ENCODE data around the gene HERC2. TPM values are rescaled to one million over a fixed set of nuclear protein-coding genes. Genes with fewer than 3 reads are reported as not detected.

Gene HERC2
- total and polyA plus RNA-seq, 4 donors: 14.6 to 45.4 (median 26.6) TPM

DNA sequence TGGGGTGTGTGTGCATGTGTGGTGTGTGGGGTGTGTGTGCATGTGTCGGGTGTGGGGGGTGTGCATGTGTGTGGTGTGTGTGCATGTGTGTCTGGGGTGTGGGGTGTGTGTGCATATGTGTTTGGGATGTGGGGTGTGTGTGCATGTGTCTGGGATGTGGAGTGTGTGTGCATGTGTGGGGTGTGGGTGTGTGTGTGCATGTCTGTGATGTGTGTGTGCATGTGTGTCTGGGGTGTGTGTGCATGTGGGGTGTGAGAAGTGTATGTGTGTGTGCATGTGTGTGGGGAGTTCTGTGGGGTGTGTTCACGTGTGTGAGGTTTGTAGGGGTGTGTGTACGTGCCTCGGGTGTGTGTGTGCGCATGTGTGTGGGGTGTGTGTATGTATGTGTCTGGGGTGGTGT, 216.2 kb downstream of the HERC2 start (continued):
- TF ChIP-seq HNF4G (IDR thresholded peaks at IDR 0.05) (no peak), GABPA (IDR thresholded peaks at IDR 0.05 in 1 of 2, conservative IDR thresholded peaks at IDR 0.05 in 1 of 2) (no peak), NR2F2 (IDR thresholded peaks at IDR 0.05) (no peak)

DNA sequence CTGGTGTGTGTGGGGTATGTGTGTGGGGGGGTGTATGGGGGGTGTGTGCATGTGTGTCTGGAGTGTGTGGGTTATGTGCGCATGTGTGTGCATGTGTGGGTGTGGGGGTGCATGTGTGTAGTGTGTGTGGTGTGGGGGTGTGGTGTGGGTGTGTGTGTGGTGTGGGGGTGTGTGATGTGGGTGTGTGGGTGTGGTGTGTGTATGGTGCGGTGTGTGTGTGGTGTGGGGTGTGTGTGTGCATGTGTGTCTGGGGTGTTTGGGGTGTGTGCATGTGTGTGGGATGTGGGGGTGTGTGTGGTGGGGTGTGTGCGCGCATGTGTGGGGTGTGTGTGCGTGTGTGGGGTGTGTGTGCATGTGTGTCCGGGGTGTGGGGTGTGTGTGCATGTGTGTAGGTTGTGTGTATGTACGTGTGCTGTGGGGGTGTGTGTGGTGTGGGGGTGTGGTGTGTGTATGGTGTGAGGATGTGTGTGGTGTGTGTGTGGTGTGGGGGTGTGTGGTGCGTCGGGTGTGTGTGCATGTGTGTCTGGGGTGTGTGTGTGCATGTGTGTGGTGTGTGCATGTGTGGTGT, 216.7 kb downstream of the HERC2 start:
- H3K27me3 ChIP-seq (ENCODE audit: control insufficient read depth in 4 of 4, insufficient read depth in 4 of 4, low read length in 3 of 4): no peaks in the 10 kb centered on the region
- WGBS: 96% methylated on average over 9 of the region's 9 CpGs
- no peaks in the 10 kb centered on the region for H3K9me3 ChIP-seq (ENCODE audit: control insufficient read depth in 4 of 4, low read length in 3 of 4)
- no peak for TF ChIP-seq JUND (IDR thresholded peaks at IDR 0.05)
- no peak for TF ChIP-seq NR2F2 (IDR thresholded peaks at IDR 0.05)
- TF ChIP-seq, protein P1, sequence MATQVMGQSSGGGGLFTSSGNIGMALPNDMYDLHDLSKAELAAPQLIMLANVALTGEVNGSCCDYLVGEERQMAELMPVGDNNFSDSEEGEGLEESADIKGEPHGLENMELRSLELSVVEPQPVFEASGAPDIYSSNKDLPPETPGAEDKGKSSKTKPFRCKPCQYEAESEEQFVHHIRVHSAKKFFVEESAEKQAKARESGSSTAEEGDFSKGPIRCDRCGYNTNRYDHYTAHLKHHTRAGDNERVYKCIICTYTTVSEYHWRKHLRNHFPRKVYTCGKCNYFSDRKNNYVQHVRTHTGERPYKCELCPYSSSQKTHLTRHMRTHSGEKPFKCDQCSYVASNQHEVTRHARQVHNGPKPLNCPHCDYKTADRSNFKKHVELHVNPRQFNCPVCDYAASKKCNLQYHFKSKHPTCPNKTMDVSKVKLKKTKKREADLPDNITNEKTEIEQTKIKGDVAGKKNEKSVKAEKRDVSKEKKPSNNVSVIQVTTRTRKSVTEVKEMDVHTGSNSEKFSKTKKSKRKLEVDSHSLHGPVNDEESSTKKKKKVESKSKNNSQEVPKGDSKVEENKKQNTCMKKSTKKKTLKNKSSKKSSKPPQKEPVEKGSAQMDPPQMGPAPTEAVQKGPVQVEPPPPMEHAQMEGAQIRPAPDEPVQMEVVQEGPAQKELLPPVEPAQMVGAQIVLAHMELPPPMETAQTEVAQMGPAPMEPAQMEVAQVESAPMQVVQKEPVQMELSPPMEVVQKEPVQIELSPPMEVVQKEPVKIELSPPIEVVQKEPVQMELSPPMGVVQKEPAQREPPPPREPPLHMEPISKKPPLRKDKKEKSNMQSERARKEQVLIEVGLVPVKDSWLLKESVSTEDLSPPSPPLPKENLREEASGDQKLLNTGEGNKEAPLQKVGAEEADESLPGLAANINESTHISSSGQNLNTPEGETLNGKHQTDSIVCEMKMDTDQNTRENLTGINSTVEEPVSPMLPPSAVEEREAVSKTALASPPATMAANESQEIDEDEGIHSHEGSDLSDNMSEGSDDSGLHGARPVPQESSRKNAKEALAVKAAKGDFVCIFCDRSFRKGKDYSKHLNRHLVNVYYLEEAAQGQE (IDR thresholded peaks at IDR 0.05): no peak
- TF ChIP-seq HNF4G (IDR thresholded peaks at IDR 0.05): no peak
- no peak for TF ChIP-seq RXRA (IDR thresholded peaks at IDR 0.05)
- no peak for TF ChIP-seq EGR1 (IDR thresholded peaks at IDR 0.05; ENCODE audit: low read depth in 2 of 2)
- TF ChIP-seq, protein P2, sequence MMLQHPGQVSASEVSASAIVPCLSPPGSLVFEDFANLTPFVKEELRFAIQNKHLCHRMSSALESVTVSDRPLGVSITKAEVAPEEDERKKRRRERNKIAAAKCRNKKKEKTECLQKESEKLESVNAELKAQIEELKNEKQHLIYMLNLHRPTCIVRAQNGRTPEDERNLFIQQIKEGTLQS (IDR thresholded peaks at IDR 0.05): no peak
- no peak for TF ChIP-seq GABPA (IDR thresholded peaks at IDR 0.05 in 1 of 2, conservative IDR thresholded peaks at IDR 0.05 in 1 of 2)
- TF ChIP-seq, protein P3, sequence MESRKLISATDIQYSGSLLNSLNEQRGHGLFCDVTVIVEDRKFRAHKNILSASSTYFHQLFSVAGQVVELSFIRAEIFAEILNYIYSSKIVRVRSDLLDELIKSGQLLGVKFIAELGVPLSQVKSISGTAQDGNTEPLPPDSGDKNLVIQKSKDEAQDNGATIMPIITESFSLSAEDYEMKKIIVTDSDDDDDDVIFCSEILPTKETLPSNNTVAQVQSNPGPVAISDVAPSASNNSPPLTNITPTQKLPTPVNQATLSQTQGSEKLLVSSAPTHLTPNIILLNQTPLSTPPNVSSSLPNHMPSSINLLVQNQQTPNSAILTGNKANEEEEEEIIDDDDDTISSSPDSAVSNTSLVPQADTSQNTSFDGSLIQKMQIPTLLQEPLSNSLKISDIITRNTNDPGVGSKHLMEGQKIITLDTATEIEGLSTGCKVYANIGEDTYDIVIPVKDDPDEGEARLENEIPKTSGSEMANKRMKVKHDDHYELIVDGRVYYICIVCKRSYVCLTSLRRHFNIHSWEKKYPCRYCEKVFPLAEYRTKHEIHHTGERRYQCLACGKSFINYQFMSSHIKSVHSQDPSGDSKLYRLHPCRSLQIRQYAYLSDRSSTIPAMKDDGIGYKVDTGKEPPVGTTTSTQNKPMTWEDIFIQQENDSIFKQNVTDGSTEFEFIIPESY (IDR thresholded peaks at IDR 0.05): no peak
- TF ChIP-seq HNF4A (conservative IDR thresholded peaks at IDR 0.05): no peak
- TF ChIP-seq, protein P4, sequence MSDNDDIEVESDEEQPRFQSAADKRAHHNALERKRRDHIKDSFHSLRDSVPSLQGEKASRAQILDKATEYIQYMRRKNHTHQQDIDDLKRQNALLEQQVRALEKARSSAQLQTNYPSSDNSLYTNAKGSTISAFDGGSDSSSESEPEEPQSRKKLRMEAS (IDR thresholded peaks at IDR 0.05): no peak
- no peak for TF ChIP-seq YY1 (IDR thresholded peaks at IDR 0.05)
- TF ChIP-seq FOXA2 (IDR thresholded peaks at IDR 0.05): no peak
- no peak for TF ChIP-seq RAD21 (IDR thresholded peaks at IDR 0.05)
- no peak for TF ChIP-seq SP1 (IDR thresholded peaks at IDR 0.05)
- H3K4me3 ChIP-seq (ENCODE audit: low read depth in 1 of 3, low read length in 3 of 3): no peak overlapping the region
- H3K27ac ChIP-seq (ENCODE audit: low read depth in 1 of 2, low read length in 2 of 2): no peak overlapping the region
- DNase-seq (ENCODE audit: low spot score): no peak
- no peak overlapping the region for H3K9ac ChIP-seq (ENCODE audit: low read depth in 1 of 2, low read length in 2 of 2)
- peaks cover 13 to 17% (median 15%) of the 10 kb centered on the region in 4 donors for H3K4me1 ChIP-seq (ENCODE audit: control insufficient read depth in 4 of 4, insufficient read depth in 4 of 4, low read length in 3 of 4)
- no peaks in the 10 kb centered on the region for H3K36me3 ChIP-seq (ENCODE audit: control insufficient read depth in 4 of 4, insufficient read depth in 3 of 4, low read depth in 1 of 4, low read length in 3 of 4)

DNA sequence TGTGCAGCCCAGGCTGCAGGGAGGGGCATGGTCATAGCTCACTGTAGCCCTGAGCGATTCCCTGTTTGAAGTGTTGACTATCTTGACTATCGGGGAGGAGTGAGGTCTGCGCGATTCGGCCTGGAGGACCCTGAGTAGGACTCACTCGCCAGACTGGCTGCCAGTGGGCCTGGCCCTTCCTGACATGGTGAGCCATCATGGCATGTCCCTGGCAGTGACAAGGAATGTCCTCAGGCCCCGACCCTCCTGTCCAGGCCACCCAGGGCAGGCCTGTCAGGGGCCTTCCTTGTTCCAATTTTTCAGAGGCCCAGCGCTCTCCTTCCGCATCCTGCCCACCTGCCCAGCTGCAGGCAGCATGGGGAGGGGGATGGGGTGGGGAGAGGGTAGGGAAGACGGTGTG, 217.7 kb downstream of the HERC2 start:
- Histone ChIP-seq H3K36me3 (ENCODE audit: control insufficient read depth in 4 of 4, insufficient read depth in 3 of 4, low read depth in 1 of 4, low read length in 3 of 4) (no peaks in the 10 kb centered on the region), H3K9ac (ENCODE audit: low read depth in 1 of 2, low read length in 2 of 2) (no peak overlapping the region), H3K4me3 (ENCODE audit: low read depth in 1 of 3, low read length in 3 of 3) (no peak overlapping the region), H3K27ac (ENCODE audit: low read depth in 1 of 2, low read length in 2 of 2) (no peak overlapping the region), H3K4me1 (ENCODE audit: control insufficient read depth in 4 of 4, insufficient read depth in 4 of 4, low read length in 3 of 4) (peaks cover 13 to 21% (median 15%) of the 10 kb centered on the region in 4 donors), H3K27me3 (ENCODE audit: control insufficient read depth in 4 of 4, insufficient read depth in 4 of 4, low read length in 3 of 4) (peaks cover 0 to 5% (median 0%) of the 10 kb centered on the region in 4 donors), H3K9me3 (ENCODE audit: control insufficient read depth in 4 of 4, low read length in 3 of 4) (no peaks in the 10 kb centered on the region)
- TF ChIP-seq, protein P1 (IDR thresholded peaks at IDR 0.05): no peak
- TF ChIP-seq HNF4G (IDR thresholded peaks at IDR 0.05): no peak
- TF ChIP-seq, protein P3 (IDR thresholded peaks at IDR 0.05): no peak
- no peak for DNase-seq (ENCODE audit: low spot score)
- WGBS: 95% methylated on average over 10 of the region's 10 CpGs
